Loucy (cell line): ENCODE measurements around the gene IL10RA.

Experiments used
- H2AFZ ChIP-seq: fragments of 200-600 bp; sonication (generic); 2 replicates; pipeline ENCODE4 v1.6.0; 2016; ENCODE audit warnings: antibody characterized with exemption, mild to moderate bottlenecking, low read length, moderate library complexity
- H3F3A ChIP-seq: fragments of 200-600 bp; 2 replicates; pipeline ENCODE4 v1.6.0; 2016; ENCODE audit warnings: antibody characterized with exemption, low read depth, mild to moderate bottlenecking
- H3K27me3 ChIP-seq: fragments of 200-600 bp; sonication (generic); 2 replicates; pipeline ENCODE4 v1.6.1; 2014; ENCODE audit warnings: low read length, mild to moderate bottlenecking; ENCODE audit not compliant: insufficient read depth, poor library complexity, severe bottlenecking
- H3K36me3 ChIP-seq: fragments of 200-600 bp; sonication (generic); 2 replicates; pipeline ENCODE4 v1.6.1; 2016; ENCODE audit warnings: low read length; ENCODE audit not compliant: insufficient read depth
- H3K4me1 ChIP-seq: fragments of 200-600 bp; sonication (generic); 2 replicates; pipeline ENCODE4 v1.5.1; 2014; ENCODE audit warnings: low read length, mild to moderate bottlenecking; ENCODE audit not compliant: insufficient read depth, poor library complexity, severe bottlenecking
- H3K4me2 ChIP-seq: fragments of 200-600 bp; sonication (generic); 2 replicates; pipeline ENCODE4 v1.6.0; 2014; ENCODE audit warnings: antibody characterized with exemption, low read length, low read depth, mild to moderate bottlenecking; ENCODE audit not compliant: poor library complexity, severe bottlenecking
- H3K4me3 ChIP-seq: fragments of 200-600 bp; sonication (generic); 2 replicates; pipeline ENCODE4 v1.5.1; 2014; ENCODE audit warnings: low read length, mild to moderate bottlenecking, mixed read lengths; ENCODE audit not compliant: poor library complexity, severe bottlenecking
- H3K79me2 ChIP-seq: fragments of 200-600 bp; sonication (generic); 2 replicates; pipeline ENCODE4 v1.6.1; 2014; ENCODE audit warnings: low read length; ENCODE audit not compliant: insufficient read depth
- H3K9ac ChIP-seq: fragments of 200-600 bp; sonication (generic); 2 replicates; pipeline ENCODE4 v1.6.0; 2014; ENCODE audit warnings: mild to moderate bottlenecking, low read depth, low read length, moderate library complexity; ENCODE audit not compliant: poor library complexity, severe bottlenecking
- H3K9me2 ChIP-seq: fragments of 200-600 bp; sonication (generic); replicated peaks from 2 replicates; pipeline ENCODE4 v1.6.1; 2016; ENCODE audit warnings: low read depth, low read length, mixed read lengths
- H3K9me3 ChIP-seq: fragments of 200-600 bp; sonication (generic); 2 replicates; pipeline ENCODE4 v1.6.1; 2014; ENCODE audit warnings: mild to moderate bottlenecking, antibody characterized with exemption, low read length, low read depth; ENCODE audit not compliant: insufficient read depth
- H4K20me1 ChIP-seq: fragments of 200-600 bp; sonication (generic); 2 replicates; pipeline ENCODE4 v1.6.0; 2014; ENCODE audit warnings: antibody characterized with exemption, low read length, mild to moderate bottlenecking; ENCODE audit not compliant: insufficient read depth, poor library complexity, severe bottlenecking
- CTCF ChIP-seq: fragments of 200-600 bp; sonication (generic); conservative IDR thresholded peaks from 2 replicates; pipeline ENCODE4 v1.5.1; 2014; ENCODE audit warnings: mild to moderate bottlenecking, antibody characterized with exemption, low read length
- EZH2phosphoT487 ChIP-seq: fragments of 200-600 bp; IDR thresholded peaks from 2 replicates; pipeline ENCODE4 v1.6.1; 2018; ENCODE audit warnings: antibody characterized with exemption, mild to moderate bottlenecking, moderate library complexity, borderline replicate concordance

IL10RA gene

GRCh38 chr11:117986981-117987574 is 884 bp downstream of the IL10RA start:
- H3K4me2 ChIP-seq, result no peak overlapping the region
- H4K20me1 ChIP-seq, result no peaks in the 10 kb centered on the region
- H2AFZ ChIP-seq, result no peak overlapping the region
- no peaks in the 10 kb centered on the region for H3F3A ChIP-seq
- no peaks in the 10 kb centered on the region for H3K36me3 ChIP-seq
- H3K9me3 ChIP-seq, result no peaks in the 10 kb centered on the region
- no peaks in the 10 kb centered on the region for H3K79me2 ChIP-seq
- TF ChIP-seq CTCF (no peak), EZH2phosphoT487 (no peak)
- H3K4me3 ChIP-seq, result no peak overlapping the region
- H3K4me1 ChIP-seq, result no peaks in the 10 kb centered on the region
- H3K27me3 ChIP-seq, result no peaks in the 10 kb centered on the region
- no peak overlapping the region for H3K9ac ChIP-seq
- no peaks in the 10 kb centered on the region for H3K9me2 ChIP-seq

- Histone ChIP-seq H3K9ac (no peak overlapping the region), H3K4me1 (no peaks in the 10 kb centered on the region), H3K4me2 (no peak overlapping the region)
Observed at GRCh38 chr11:117989351-117990102, 3.3 kb downstream of the IL10RA start.

GRCh38 chr11:117992136-117992535 is 5.9 kb downstream of the IL10RA start:
- Histone ChIP-seq H3K4me2 (no peak overlapping the region), H3K27me3 (no peaks in the 10 kb centered on the region), H3K4me1 (no peaks in the 10 kb centered on the region), H3K9me2 (no peaks in the 10 kb centered on the region), H3K79me2 (no peaks in the 10 kb centered on the region), H3K4me3 (no peak overlapping the region), H2AFZ (no peak overlapping the region), H3K9ac (no peak overlapping the region), H3K36me3 (no peaks in the 10 kb centered on the region), H3F3A (no peaks in the 10 kb centered on the region), H3K9me3 (no peaks in the 10 kb centered on the region), H4K20me1 (no peaks in the 10 kb centered on the region)
- TF ChIP-seq EZH2phosphoT487 (no peak), CTCF (no peak)

More at GRCh38 chr11:117989351-117990102, 3.3 kb downstream of the IL10RA start:
- Histone ChIP-seq H3K79me2 (no peaks in the 10 kb centered on the region), H3K27me3 (no peaks in the 10 kb centered on the region), H3F3A (no peaks in the 10 kb centered on the region), H3K9me2 (no peaks in the 10 kb centered on the region), H4K20me1 (no peaks in the 10 kb centered on the region), H3K4me3 (no peak overlapping the region), H3K9me3 (no peaks in the 10 kb centered on the region), H2AFZ (no peak overlapping the region), H3K36me3 (no peaks in the 10 kb centered on the region)
- TF ChIP-seq CTCF (no peak), EZH2phosphoT487 (no peak)
